Type B pancreatic cell (in vitro differentiated cells): ENCODE results near the gene GNG8. TPM values are rescaled to one million over a fixed set of nuclear protein-coding genes. Genes with fewer than 3 reads are reported as not detected.

Experiments
- DNase-seq: peaks from one replicate; pipeline ENCODE4 v3.0.0; 2021; ENCODE audit warnings: mixed read lengths; ENCODE audit not compliant: unreplicated experiment; ENCODE audit errors: extremely low spot score
- H3K27ac Mint-ChIP-seq: 2 replicates; pipeline ENCODE4 v1.8.0; 2021; ENCODE audit warnings: mild to moderate bottlenecking, mixed read lengths
- H3K27me3 Mint-ChIP-seq: 2 replicates; pipeline ENCODE4 v1.8.0; 2021; ENCODE audit warnings: mixed read lengths
- H3K36me3 Mint-ChIP-seq: 2 replicates; pipeline ENCODE4 v1.8.0; 2021; ENCODE audit warnings: mixed read lengths
- H3K4me1 Mint-ChIP-seq: one replicate; pipeline ENCODE4 v1.8.0; 2021; ENCODE audit warnings: mixed read lengths; ENCODE audit not compliant: unreplicated experiment
- H3K4me3 Mint-ChIP-seq: 2 replicates; pipeline ENCODE4 v1.8.0; 2021; ENCODE audit warnings: mild to moderate bottlenecking, mixed read lengths
- H3K9me3 Mint-ChIP-seq: 2 replicates; pipeline ENCODE4 v1.8.0; 2021; ENCODE audit warnings: mixed read lengths
- total RNA-seq: library from RNA; stranded (reverse); gene quantifications from 2 replicates; pipeline ENCODE4 v1.2.1, GENCODE V29; 2021; ENCODE audit warnings: low replicate concordance
- TF ChIP-seq, protein P1 (sequence below): fragments of 200-600 bp; sonication (generic); conservative IDR thresholded peaks from 2 replicates; pipeline ENCODE4 v1.5.0; 2021; ENCODE audit warnings: antibody characterized with exemption, mild to moderate bottlenecking

GNG8 gene
- total RNA-seq, 1 donor from 2014 or later, result 2.4 TPM

DNA sequence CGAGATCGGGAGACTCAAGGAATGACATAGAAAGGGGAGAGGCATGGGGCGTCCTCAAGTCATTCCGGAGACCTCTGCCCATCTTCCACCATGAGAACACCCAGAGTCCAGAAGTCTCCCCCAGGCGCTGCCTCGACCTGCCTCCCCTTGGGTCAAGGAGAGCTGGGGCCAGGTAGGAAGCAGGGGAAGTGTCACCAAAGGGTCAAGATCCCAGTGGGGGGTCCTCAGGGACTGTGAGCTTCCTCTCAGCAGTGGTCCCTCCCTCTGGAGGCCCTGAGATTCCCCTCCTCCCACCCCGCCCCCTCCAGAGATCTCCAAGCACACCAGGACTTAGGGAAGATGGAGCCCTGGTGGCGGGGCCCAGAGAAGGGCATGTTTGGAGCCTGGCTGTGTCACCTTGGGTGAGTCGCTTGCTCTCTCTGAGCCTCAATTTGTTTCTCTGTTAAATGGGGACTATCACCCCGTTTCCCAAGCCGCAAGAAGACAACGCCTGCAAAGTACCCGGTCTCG, 24.1 kb upstream of the GNG8 start:
- peaks cover 30% of the 10 kb centered on the region for H3K27me3 Mint-ChIP-seq
- H3K36me3 Mint-ChIP-seq, result peaks cover 4% of the 10 kb centered on the region
- no peaks in the 10 kb centered on the region for H3K9me3 Mint-ChIP-seq
- H3K4me3 Mint-ChIP-seq, result peak overlapping the region; percentile 95
- DNase-seq, result no peak
- H3K27ac Mint-ChIP-seq, result peak overlapping the region; percentile 57
- peaks cover 21% of the 10 kb centered on the region for H3K4me1 Mint-ChIP-seq
- TF ChIP-seq, protein P1, sequence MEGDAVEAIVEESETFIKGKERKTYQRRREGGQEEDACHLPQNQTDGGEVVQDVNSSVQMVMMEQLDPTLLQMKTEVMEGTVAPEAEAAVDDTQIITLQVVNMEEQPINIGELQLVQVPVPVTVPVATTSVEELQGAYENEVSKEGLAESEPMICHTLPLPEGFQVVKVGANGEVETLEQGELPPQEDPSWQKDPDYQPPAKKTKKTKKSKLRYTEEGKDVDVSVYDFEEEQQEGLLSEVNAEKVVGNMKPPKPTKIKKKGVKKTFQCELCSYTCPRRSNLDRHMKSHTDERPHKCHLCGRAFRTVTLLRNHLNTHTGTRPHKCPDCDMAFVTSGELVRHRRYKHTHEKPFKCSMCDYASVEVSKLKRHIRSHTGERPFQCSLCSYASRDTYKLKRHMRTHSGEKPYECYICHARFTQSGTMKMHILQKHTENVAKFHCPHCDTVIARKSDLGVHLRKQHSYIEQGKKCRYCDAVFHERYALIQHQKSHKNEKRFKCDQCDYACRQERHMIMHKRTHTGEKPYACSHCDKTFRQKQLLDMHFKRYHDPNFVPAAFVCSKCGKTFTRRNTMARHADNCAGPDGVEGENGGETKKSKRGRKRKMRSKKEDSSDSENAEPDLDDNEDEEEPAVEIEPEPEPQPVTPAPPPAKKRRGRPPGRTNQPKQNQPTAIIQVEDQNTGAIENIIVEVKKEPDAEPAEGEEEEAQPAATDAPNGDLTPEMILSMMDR, result no peak

DNA sequence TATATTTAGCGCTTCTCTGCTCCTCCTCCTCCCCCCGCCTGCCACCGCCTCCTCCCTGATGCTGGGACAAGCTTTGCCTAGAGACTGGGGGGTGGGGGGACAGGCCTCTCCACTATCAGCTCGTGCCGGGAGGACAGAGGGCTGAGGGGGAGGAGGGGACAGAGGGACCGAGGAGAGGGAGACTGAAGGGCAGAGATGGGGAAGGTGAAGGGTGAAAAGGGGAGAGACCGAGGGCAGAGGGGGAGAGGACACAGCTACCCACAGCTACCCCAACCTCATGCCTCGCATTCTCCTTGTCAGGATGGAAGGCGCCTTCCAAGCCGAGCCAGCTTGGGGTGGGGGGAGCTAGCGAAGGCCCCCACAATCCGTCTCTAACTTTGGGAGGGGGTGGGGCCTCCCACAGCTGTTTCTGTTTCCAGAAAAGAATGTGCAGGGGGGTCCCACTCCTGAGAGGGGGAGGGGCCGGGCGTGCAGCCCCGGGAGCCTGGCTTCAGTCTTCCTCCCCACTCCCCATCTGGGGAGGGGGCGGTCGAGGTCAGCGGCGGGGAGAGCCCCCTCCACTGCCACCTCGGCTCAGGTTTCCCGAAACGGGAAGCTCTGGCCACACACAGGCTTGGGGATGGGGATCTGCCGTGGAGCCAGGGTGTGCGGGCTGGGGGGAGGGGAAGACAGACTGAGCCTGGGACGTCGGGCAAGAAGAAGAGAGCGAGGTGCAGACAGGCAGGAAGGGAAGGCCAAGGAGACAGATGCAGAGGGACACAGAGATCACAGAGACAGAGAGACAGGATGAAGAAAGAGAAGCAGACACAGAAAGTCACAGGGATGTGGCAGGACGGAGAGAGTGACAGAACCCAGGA, 23.4 kb upstream of the GNG8 start:
- peaks cover 28% of the 10 kb centered on the region for H3K4me1 Mint-ChIP-seq
- H3K27ac Mint-ChIP-seq, result peak overlapping the region; percentile 57
- H3K36me3 Mint-ChIP-seq, result peaks cover 4% of the 10 kb centered on the region
- TF ChIP-seq, protein P1, result no peak
- peaks cover 33% of the 10 kb centered on the region for H3K27me3 Mint-ChIP-seq
- H3K9me3 Mint-ChIP-seq, result no peaks in the 10 kb centered on the region
- peak; percentile 82 for DNase-seq
- H3K4me3 Mint-ChIP-seq, result peak overlapping the region; percentile 95

DNA sequence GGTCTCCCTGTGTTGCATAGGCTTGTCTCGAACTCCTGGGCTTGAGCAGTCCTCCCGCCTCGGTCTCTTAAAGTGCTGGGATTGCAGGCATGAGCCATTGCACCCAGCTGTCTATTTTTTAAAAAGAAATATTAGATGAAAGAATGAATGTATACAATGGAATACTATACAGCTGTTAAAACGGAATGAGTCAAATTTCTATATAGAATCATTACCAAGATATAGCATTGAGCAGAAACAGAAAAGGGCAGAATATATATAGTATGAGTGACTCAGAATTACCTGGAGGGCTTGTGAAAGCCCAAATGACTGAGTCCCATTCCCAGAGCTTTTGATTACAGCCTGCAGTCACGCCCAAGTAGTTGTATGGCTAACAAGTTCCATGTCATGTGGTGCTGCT, 20.5 kb upstream of the GNG8 start:
- DNase-seq, result no peak
- Mint-ChIP-seq H3K4me1 (peaks cover 26% of the 10 kb centered on the region), H3K9me3 (no peaks in the 10 kb centered on the region), H3K27me3 (peaks cover 46% of the 10 kb centered on the region), H3K36me3 (peaks cover 7% of the 10 kb centered on the region), H3K27ac (no peak overlapping the region), H3K4me3 (peak overlapping the region; percentile 39)
- TF ChIP-seq, protein P1, result no peak

DNA sequence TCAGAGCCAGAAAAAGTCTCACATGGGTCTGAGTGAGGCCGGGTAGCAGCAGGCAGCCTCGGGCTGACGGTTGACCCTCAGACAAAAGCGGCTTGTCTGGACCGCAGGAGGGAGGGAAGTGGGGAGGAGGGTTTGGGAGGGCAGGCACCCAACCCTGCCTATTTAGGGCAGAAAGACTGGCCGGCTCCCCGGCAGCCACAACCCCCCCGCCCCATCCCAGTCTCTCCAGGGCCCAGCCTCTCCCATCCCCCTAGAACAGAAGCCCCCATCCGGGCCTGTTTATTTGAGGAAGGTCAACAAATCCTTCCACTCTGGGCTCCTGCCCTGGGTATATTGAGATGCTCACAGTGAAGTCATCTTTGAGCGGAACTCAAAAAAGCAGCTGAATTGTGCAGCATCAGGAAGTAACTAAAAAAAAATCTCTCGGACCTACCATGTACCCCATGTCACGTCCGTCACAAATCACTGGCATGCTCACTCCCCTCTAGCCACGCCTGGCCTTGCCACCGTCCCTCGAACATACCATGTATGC, 18.7 kb upstream of the GNG8 start:
- peak overlapping the region; percentile 73 for H3K4me3 Mint-ChIP-seq

DNA sequence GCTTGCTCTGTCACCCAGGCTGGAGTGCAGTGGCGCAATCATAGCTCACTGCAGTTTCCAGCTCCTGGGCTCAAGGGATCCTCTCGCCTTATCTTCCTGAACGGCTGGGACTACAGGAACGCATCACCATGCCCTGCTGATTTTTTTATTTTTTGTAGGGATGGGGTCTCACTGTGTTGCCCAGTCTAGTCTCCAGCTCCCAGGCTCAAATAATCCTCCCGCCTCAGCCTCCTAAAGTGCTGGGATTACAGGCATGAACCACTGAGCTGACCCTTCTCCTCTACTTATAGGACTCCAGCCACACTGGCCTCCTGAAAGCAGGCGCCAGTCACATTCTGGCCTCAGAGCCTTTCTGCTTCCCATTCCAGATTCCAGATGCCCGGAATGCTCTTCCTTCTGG, 14.4 kb upstream of the GNG8 start:
- H3K9me3 Mint-ChIP-seq, result no peaks in the 10 kb centered on the region
- peaks cover 65% of the 10 kb centered on the region for H3K27me3 Mint-ChIP-seq
- H3K4me3 Mint-ChIP-seq, result peak overlapping the region; percentile 12
- peaks cover 28% of the 10 kb centered on the region for H3K36me3 Mint-ChIP-seq
- TF ChIP-seq, protein P1, result no peak
- no peak overlapping the region for H3K27ac Mint-ChIP-seq
- H3K4me1 Mint-ChIP-seq, result peaks cover 25% of the 10 kb centered on the region
- no peak for DNase-seq

More for the DNA sequence above, 18.7 kb upstream of the GNG8 start:
- TF ChIP-seq, protein P1, result no peak
- H3K27me3 Mint-ChIP-seq, result peaks cover 54% of the 10 kb centered on the region
- H3K36me3 Mint-ChIP-seq, result peaks cover 16% of the 10 kb centered on the region
- H3K9me3 Mint-ChIP-seq, result no peaks in the 10 kb centered on the region
- peaks cover 26% of the 10 kb centered on the region for H3K4me1 Mint-ChIP-seq
- peak overlapping the region; percentile 38 for H3K27ac Mint-ChIP-seq
- DNase-seq, result no peak
